ENCODE data around the gene RAB1A.

RAB1A gene

DNA sequence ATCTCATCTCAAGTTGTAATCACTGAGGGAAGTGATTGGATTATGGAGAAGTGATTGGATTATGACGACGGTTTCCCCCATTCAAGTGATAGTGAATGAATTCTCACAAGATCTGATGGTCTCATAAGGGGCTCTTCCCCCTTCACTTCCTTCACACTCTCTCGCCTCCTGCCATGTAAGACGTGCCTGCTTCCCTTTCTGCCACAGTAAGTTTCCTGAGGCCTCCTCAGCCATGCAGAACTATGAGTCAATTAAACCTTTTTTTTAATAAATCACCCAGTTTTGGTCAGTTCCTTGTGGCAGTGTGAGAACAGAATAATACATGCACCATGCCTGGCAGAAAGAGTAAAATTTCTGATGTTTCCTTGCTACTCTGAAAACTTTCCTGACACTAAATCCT is 37.1 kb downstream of the RAB1A start:
- no peak overlapping the region for H3K4me3 ChIP-seq (ENCODE audit: low read length)
- TF ChIP-seq CTCF (IDR thresholded peaks at IDR 0.05; ENCODE audit: insufficient read depth, low read depth, low read length, missing control alignments) = no peak
- no peak for DNase-seq (ENCODE audit: low read depth)

DNA sequence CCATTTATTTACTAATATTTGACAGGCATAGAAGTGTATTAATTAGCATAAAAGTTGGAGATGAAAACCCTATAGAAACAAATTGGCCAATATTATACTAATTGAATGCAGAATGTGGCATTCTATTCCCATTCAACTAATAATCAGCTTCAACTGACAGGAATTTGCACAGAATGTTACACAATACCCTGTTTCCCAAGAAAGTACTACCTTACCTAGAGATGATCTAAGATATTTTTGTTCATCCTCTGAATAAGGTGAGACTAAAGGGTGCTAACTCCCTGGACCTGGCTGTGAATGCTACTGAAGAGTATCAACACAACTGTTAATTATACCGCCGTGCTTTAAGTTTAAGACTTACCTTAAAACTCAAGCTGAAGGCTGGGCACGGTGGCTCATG is 44.8 kb downstream of the RAB1A start:
- TF ChIP-seq CTCF (IDR thresholded peaks at IDR 0.05; ENCODE audit: insufficient read depth, low read depth, low read length, missing control alignments) = no peak
- no peak for DNase-seq (ENCODE audit: low read depth)
- no peak overlapping the region for H3K4me3 ChIP-seq (ENCODE audit: low read length)

DNA sequence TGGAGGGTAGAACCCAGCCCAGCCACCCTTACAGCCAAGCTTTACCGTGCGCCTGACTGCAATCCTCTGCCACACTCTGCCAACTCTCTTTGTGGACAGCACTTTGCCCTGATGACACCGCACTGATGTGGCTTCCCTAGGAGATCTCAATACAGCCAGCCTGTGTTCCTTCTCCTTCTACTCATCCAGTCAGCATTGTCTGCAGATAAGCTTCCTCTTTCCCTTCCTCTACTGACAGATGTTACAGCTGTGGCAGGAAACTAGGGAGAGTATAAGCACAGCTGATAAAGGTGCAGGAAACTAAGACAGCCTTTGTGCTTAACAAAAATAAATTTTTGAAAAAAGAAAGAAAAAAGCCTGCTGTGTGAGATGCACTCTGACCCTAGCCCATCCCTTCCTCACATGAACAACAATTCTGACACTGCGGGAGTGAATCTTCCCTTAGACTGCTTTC is 48.6 kb downstream of the RAB1A start:
- TF ChIP-seq CTCF (IDR thresholded peaks at IDR 0.05; ENCODE audit: insufficient read depth, low read depth, low read length, missing control alignments) = no peak
- no peak overlapping the region for H3K4me3 ChIP-seq (ENCODE audit: low read length)
- DNase-seq (ENCODE audit: low read depth) = no peak

- no peak for TF ChIP-seq CTCF (IDR thresholded peaks at IDR 0.05; ENCODE audit: insufficient read depth, low read depth, low read length, missing control alignments)
- no peak for DNase-seq (ENCODE audit: low read depth)
- no peak overlapping the region for H3K4me3 ChIP-seq (ENCODE audit: low read length)
Observed at GRCh38 chr2:65079017-65079416, 50.9 kb downstream of the RAB1A start.

DNA sequence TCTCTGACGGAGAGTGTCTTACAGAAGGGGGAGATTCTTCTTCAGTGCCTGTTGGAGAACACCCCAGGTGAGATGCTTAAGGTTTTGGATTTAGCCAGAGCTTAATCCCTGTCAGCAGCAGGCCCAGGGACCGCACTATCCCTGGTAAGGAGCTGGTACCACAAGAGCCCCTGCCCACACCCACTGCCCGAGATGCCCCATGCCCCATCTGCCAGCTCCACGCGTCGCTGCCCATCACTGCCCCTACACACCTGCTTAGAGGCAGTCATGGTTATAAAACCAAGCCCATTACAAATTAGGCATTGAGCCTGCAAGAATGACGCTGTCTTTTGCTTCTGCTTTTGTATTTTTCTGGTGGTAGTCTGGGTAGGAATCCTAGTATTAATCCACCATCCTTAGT is 52.0 kb downstream of the RAB1A start:
- no peak overlapping the region for H3K4me3 ChIP-seq (ENCODE audit: low read length)
- TF ChIP-seq CTCF (IDR thresholded peaks at IDR 0.05; ENCODE audit: insufficient read depth, low read depth, low read length, missing control alignments) = no peak
- DNase-seq (ENCODE audit: low read depth) = no peak

DNA sequence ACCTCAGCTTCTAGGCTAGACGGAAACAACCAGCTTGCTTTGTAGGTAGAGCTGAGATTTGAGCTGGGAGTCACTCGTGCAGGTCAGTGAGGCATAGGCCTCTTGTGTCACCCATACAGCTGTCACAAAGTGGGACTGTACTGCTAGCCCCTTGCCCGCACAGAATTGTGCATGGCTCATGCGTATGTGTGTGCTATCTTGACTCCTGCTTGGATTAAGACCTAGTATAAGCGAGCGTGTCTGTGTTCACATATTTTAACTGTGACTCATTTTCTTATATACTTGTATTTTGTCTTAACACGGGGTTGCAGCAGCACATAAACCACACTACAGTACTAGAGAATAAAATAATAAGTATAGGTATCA is 53.6 kb downstream of the RAB1A start:
- DNase-seq (ENCODE audit: low read depth) = peak; percentile 50
- H3K4me3 ChIP-seq (ENCODE audit: low read length) = no peak overlapping the region
- TF ChIP-seq CTCF (IDR thresholded peaks at IDR 0.05; ENCODE audit: insufficient read depth, low read depth, low read length, missing control alignments) = no peak

GRCh38 chr2:65075605-65076344 is 54.1 kb downstream of the RAB1A start:
- no peak for TF ChIP-seq CTCF (IDR thresholded peaks at IDR 0.05; ENCODE audit: insufficient read depth, low read depth, low read length, missing control alignments)
- H3K4me3 ChIP-seq (ENCODE audit: low read length) = no peak overlapping the region
- DNase-seq (ENCODE audit: low read depth) = no peak

Measured in epithelial cell of esophagus (primary cell).